IgD-negative memory B cell (primary cell): ENCODE data around the gene SHISA6. TPM values are rescaled to one million over a fixed set of nuclear protein-coding genes. Genes with fewer than 3 reads are reported as not detected.
A peak's percentile ranks its signal among the peaks of the same experiment; 100 is the strongest.

Source experiments
- H3K27ac Mint-ChIP-seq, 3 donors: one replicate each; pipeline ENCODE4 v1.8.0; 2020 to 2022; ENCODE audit warnings: mild to moderate bottlenecking in 3 of 3, mixed read lengths in 3 of 3, moderate library complexity in 1 of 3
- H3K27me3 Mint-ChIP-seq: one replicate; pipeline ENCODE4 v1.8.0; 2021; ENCODE audit warnings: mixed read lengths
- H3K36me3 Mint-ChIP-seq: one replicate; pipeline ENCODE4 v1.8.0; 2020; ENCODE audit warnings: mild to moderate bottlenecking, mixed read lengths
- H3K4me1 Mint-ChIP-seq, 3 donors: one replicate each; pipeline ENCODE4 v1.8.0; 2020 to 2022; ENCODE audit warnings: mixed read lengths in 3 of 3, mild to moderate bottlenecking in 1 of 3
- H3K4me3 Mint-ChIP-seq, 4 donors: one replicate each; pipeline ENCODE4 v1.8.0; 2020 to 2022; ENCODE audit warnings: mild to moderate bottlenecking in 4 of 4, mixed read lengths in 4 of 4, moderate library complexity in 3 of 4
- H3K9me3 Mint-ChIP-seq, 3 donors: one replicate each; pipeline ENCODE4 v1.8.0; 2020 to 2021; ENCODE audit warnings: mixed read lengths in 3 of 3, mild to moderate bottlenecking in 1 of 3
- polyA plus RNA-seq: library from polyadenylated mRNA; unstranded; fragments of 300-500 nt; fragmentation: Illumina TruSeq; gene quantifications from one replicate; pipeline ENCODE4 v1.2.3, GENCODE V29; 2021

Gene SHISA6
- polyA plus RNA-seq, 1 donor from 2014 or later, result not detected

GRCh38 chr17:11380761-11381160, 139.7 kb downstream of the SHISA6 start:
- Mint-ChIP-seq H3K4me3 (no peak overlapping the region), H3K27ac (no peak overlapping the region), H3K36me3 (no peaks in the 10 kb centered on the region), H3K27me3 (no peaks in the 10 kb centered on the region), H3K4me1 (no peaks in the 10 kb centered on the region), H3K9me3 (peaks cover 0 to 5% (median 3%) of the 10 kb centered on the region in 3 donors)

GRCh38 chr17:11383157-11383556, 142.1 kb downstream of the SHISA6 start:
- Mint-ChIP-seq H3K4me1 (no peaks in the 10 kb centered on the region), H3K9me3 (peaks cover 3 to 5% (median 3%) of the 10 kb centered on the region in 3 donors), H3K4me3 (no peak overlapping the region), H3K27ac (no peak overlapping the region), H3K27me3 (no peaks in the 10 kb centered on the region), H3K36me3 (no peaks in the 10 kb centered on the region)

- H3K9me3 Mint-ChIP-seq, result peaks cover 3 to 5% (median 3%) of the 10 kb centered on the region in 3 donors
- no peaks in the 10 kb centered on the region for H3K4me1 Mint-ChIP-seq
- no peak overlapping the region for H3K27ac Mint-ChIP-seq
- no peak overlapping the region for H3K4me3 Mint-ChIP-seq
- H3K27me3 Mint-ChIP-seq, result no peaks in the 10 kb centered on the region
- H3K36me3 Mint-ChIP-seq, result no peaks in the 10 kb centered on the region
These were observed 143.1 kb downstream of the SHISA6 start for GRCh38 chr17:11384131-11384530.

GRCh38 chr17:11387610-11388009, 146.6 kb downstream of the SHISA6 start:
- Mint-ChIP-seq H3K4me3 (no peak overlapping the region), H3K36me3 (no peaks in the 10 kb centered on the region), H3K27me3 (no peaks in the 10 kb centered on the region), H3K9me3 (peaks cover 0 to 14% (median 6%) of the 10 kb centered on the region in 3 donors), H3K27ac (no peak overlapping the region), H3K4me1 (no peaks in the 10 kb centered on the region)

- Mint-ChIP-seq H3K27ac (no peak overlapping the region), H3K27me3 (no peaks in the 10 kb centered on the region), H3K36me3 (no peaks in the 10 kb centered on the region), H3K9me3 (peaks cover 0 to 15% (median 6%) of the 10 kb centered on the region in 3 donors), H3K4me1 (no peaks in the 10 kb centered on the region), H3K4me3 (no peak overlapping the region)
These were observed 147.0 kb downstream of the SHISA6 start for GRCh38 chr17:11388054-11388453.

GRCh38 chr17:11389583-11389982, 148.6 kb downstream of the SHISA6 start:
- Mint-ChIP-seq H3K27me3 (no peaks in the 10 kb centered on the region), H3K27ac (no peak overlapping the region), H3K9me3 (peaks cover 2 to 18% (median 8%) of the 10 kb centered on the region in 3 donors), H3K4me1 (no peaks in the 10 kb centered on the region), H3K36me3 (no peaks in the 10 kb centered on the region), H3K4me3 (no peak overlapping the region)

GRCh38 chr17:11391134-11391533, 150.1 kb downstream of the SHISA6 start:
- H3K27ac Mint-ChIP-seq, result no peak overlapping the region
- H3K9me3 Mint-ChIP-seq, result peaks cover 2 to 14% (median 8%) of the 10 kb centered on the region in 3 donors
- H3K27me3 Mint-ChIP-seq, result no peaks in the 10 kb centered on the region

GRCh38 chr17:11404431-11405276, 163.6 kb downstream of the SHISA6 start:
- Mint-ChIP-seq H3K4me1 (no peaks in the 10 kb centered on the region), H3K4me3 (no peak overlapping the region), H3K36me3 (no peaks in the 10 kb centered on the region), H3K27ac (no peak overlapping the region), H3K27me3 (no peaks in the 10 kb centered on the region), H3K9me3 (peaks cover 3 to 19% (median 5%) of the 10 kb centered on the region in 3 donors)

More at GRCh38 chr17:11391134-11391533, 150.1 kb downstream of the SHISA6 start:
- H3K4me1 Mint-ChIP-seq, result no peaks in the 10 kb centered on the region
- H3K4me3 Mint-ChIP-seq, result no peak overlapping the region
- H3K36me3 Mint-ChIP-seq, result no peaks in the 10 kb centered on the region

- H3K27ac Mint-ChIP-seq, result no peak overlapping the region
- H3K4me3 Mint-ChIP-seq, result no peak overlapping the region
- H3K4me1 Mint-ChIP-seq, result no peaks in the 10 kb centered on the region
- H3K9me3 Mint-ChIP-seq, result peaks cover 1 to 12% (median 5%) of the 10 kb centered on the region in 3 donors
- H3K27me3 Mint-ChIP-seq, result no peaks in the 10 kb centered on the region
- no peaks in the 10 kb centered on the region for H3K36me3 Mint-ChIP-seq
These were observed 165.7 kb downstream of the SHISA6 start for GRCh38 chr17:11406716-11407115.

GRCh38 chr17:11412654-11413053, 171.6 kb downstream of the SHISA6 start:
- Mint-ChIP-seq H3K27me3 (no peaks in the 10 kb centered on the region), H3K4me1 (no peaks in the 10 kb centered on the region), H3K36me3 (no peaks in the 10 kb centered on the region), H3K27ac (no peak overlapping the region), H3K4me3 (no peak overlapping the region), H3K9me3 (peaks cover 0 to 7% (median 5%) of the 10 kb centered on the region in 3 donors)

GRCh38 chr17:11418342-11418741, 177.3 kb downstream of the SHISA6 start:
- no peaks in the 10 kb centered on the region for H3K27me3 Mint-ChIP-seq
- H3K4me1 Mint-ChIP-seq, result no peaks in the 10 kb centered on the region
- H3K27ac Mint-ChIP-seq, result no peak overlapping the region
- no peak overlapping the region for H3K4me3 Mint-ChIP-seq
- no peaks in the 10 kb centered on the region for H3K36me3 Mint-ChIP-seq
- peaks cover 2 to 11% (median 9%) of the 10 kb centered on the region in 3 donors for H3K9me3 Mint-ChIP-seq

GRCh38 chr17:11430751-11431150, 189.7 kb downstream of the SHISA6 start:
- H3K27me3 Mint-ChIP-seq, result no peaks in the 10 kb centered on the region
- H3K9me3 Mint-ChIP-seq, result peaks cover 6 to 7% (median 7%) of the 10 kb centered on the region in 3 donors
- H3K27ac Mint-ChIP-seq, result no peak overlapping the region
- H3K4me1 Mint-ChIP-seq, result no peaks in the 10 kb centered on the region
- H3K36me3 Mint-ChIP-seq, result no peaks in the 10 kb centered on the region
- H3K4me3 Mint-ChIP-seq, result no peak overlapping the region

GRCh38 chr17:11438673-11439072, 197.7 kb downstream of the SHISA6 start:
- peaks cover 4 to 7% (median 5%) of the 10 kb centered on the region in 3 donors for H3K9me3 Mint-ChIP-seq
- H3K4me3 Mint-ChIP-seq, result no peak overlapping the region
- H3K27ac Mint-ChIP-seq, result no peak overlapping the region
- H3K27me3 Mint-ChIP-seq, result no peaks in the 10 kb centered on the region
- H3K4me1 Mint-ChIP-seq, result no peaks in the 10 kb centered on the region
- H3K36me3 Mint-ChIP-seq, result no peaks in the 10 kb centered on the region

GRCh38 chr17:11441004-11441403, 200.0 kb downstream of the SHISA6 start:
- Mint-ChIP-seq H3K9me3 (peaks cover 4 to 7% (median 6%) of the 10 kb centered on the region in 3 donors), H3K27me3 (no peaks in the 10 kb centered on the region), H3K4me1 (no peaks in the 10 kb centered on the region), H3K36me3 (no peaks in the 10 kb centered on the region), H3K4me3 (no peak overlapping the region), H3K27ac (peak overlapping the region in 1 of 3 donors; percentile 7)

GRCh38 chr17:11446316-11446715, 205.3 kb downstream of the SHISA6 start:
- no peaks in the 10 kb centered on the region for H3K27me3 Mint-ChIP-seq
- H3K9me3 Mint-ChIP-seq, result peaks cover 4 to 7% (median 7%) of the 10 kb centered on the region in 3 donors
- H3K36me3 Mint-ChIP-seq, result no peaks in the 10 kb centered on the region
- H3K4me1 Mint-ChIP-seq, result no peaks in the 10 kb centered on the region
- no peak overlapping the region for H3K27ac Mint-ChIP-seq
- no peak overlapping the region for H3K4me3 Mint-ChIP-seq

- Mint-ChIP-seq H3K27ac (no peak overlapping the region), H3K36me3 (no peaks in the 10 kb centered on the region), H3K9me3 (peaks cover 2 to 7% (median 4%) of the 10 kb centered on the region in 3 donors), H3K4me1 (no peaks in the 10 kb centered on the region), H3K4me3 (no peak overlapping the region), H3K27me3 (no peaks in the 10 kb centered on the region)
These were observed 213.1 kb downstream of the SHISA6 start for GRCh38 chr17:11454096-11454495.
